ENCODE results near the gene FGD6.
"Not testable (repeated sequence)": the region's sequence is repeated elsewhere in the genome, so short reads cannot be mapped to it uniquely, and the experiment has no call there.

FGD6 gene

DNA sequence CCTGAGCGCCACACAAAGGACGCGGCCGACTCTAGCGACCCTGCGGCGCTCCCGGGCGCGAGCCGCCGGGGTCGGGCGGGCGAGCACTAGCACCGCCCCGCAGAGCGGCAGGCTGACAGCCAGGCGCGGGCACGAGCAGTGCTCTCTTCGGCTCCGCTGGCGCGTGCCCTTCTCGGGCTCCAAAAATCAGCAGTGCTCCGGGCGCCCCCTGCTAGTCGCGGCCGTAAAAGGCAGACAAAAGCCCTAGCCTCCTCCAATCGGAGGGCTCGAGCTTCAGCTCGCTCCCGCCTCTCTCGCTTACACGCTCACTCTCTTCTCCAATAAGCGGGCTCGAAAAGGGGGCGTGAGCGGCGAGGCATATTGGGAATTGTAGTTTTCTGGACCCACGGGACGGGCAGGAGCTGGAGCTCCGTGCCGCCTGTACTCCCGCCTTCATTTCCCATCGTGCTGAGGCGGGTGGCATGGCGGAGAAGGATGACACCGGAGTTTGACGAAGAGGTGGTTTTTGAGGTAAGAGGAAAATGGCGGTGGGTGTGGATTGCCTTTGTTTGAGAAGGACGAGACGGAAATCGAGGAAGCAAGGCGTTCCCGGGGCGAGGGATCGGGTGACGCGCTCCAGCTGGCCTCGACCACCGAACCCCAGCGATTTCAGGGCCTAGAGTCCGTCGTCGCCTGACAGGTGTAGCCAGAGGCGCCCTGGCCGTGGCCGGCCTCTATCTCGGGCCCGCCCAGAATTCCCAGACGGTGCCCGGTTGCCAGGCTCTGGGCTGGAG is at the start of gene FGD6, which contains the start of gene VEZT:
Gene FGD6 (minus strand): TSS at position 91 of the 773 bp plus-strand sequence. CDS start 227 bp downstream, outside the sequence.
Gene VEZT (plus strand): TSS at position 431 of the 773 bp plus-strand sequence. CDS start 44 bp downstream, at position 475.
- peak; percentile 97 for DNase-seq

DNA sequence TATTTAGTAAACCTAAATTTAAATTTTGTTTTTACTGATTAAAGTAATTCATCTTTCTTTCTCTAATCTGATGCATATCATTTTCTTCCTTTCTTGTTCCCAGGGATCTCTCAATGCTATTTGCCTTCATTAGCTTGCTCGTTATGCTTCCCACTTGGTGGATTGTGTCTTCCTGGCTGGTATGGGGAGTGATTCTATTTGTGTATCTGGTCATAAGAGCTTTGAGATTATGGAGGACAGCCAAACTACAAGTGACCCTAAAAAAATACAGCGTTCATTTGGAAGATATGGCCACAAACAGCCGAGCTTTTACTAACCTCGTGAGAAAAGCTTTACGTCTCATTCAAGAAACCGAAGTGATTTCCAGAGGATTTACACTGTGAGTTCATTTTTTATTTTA is 49.0 kb upstream of the FGD6 start:
- no peak for DNase-seq

DNA sequence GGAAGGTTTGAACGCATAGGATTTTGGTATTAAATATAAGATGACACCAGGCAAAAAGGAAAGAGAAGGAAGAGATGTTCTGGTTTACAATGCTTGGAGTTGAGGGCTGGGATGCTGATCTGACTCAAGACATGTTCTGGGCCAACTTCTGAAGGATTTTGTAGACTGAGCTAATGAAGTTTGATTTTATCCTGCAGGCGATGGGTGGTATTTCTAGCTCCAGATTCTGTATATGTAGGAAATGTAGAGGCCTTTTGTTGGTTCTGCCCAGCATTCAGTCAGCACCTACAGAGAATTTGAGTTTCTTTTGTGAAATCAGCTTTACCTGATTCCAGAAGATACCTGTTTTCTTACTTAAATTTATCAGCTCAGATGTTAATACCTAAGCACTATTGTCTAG is 48.5 kb upstream of the FGD6 start:
- DNase-seq, result no peak

DNA sequence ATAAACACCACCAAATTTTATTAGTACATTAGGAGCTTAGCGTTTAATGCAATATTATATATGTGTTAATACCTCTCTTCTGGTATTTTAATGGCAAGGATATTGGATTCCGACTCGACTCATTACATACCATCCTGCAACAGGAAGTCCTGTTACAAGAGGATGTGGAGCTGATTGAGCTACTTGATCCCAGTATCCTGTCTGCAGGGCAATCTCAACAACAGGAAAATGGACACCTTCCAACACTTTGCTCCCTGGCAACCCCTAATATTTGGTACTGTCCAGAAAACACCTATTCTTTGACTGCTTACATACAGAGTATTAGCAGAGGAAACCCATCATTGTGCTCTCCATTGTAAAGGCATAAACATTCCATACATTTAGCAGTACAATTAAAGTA is 45.5 kb upstream of the FGD6 start:
- no peak for DNase-seq

DNA sequence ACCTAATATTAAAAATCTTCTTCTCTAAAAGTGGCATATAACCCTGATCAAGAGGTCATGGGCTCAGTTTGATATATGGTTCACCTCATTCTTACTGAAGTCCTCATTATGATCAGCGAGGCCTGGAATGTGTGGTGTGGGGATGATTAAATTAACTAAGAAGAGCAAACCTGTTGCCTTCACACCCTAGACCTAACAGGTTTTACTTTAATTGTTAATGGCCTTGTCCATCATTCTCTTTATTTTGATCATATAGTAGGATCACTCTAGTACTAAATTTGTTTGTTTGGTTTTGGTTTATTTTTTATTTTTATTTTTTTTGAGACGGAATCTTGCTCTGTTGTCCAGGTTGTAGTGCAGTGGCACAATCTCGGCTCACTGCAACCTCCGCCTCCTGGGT is 43.8 kb upstream of the FGD6 start:
- DNase-seq, result no peak

DNA sequence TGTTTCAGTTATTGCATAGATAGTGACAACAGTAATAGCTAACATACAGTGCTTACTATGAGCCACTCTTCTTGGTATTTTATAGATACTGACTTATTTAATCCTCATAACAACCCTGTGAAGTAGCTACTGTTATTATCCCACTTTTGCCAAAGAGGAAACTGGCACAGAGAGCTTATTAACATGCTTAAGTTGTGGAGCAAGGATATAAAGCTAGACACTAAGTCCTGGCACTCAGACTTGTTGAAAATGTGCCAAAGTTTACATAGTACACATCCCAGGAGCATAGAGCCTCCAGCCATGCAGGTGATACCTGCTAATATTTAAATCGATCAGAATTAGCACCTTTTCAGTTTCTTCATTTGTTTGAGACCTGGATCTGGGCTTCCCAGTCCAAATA is 42.1 kb upstream of the FGD6 start:
- no peak for DNase-seq

DNA sequence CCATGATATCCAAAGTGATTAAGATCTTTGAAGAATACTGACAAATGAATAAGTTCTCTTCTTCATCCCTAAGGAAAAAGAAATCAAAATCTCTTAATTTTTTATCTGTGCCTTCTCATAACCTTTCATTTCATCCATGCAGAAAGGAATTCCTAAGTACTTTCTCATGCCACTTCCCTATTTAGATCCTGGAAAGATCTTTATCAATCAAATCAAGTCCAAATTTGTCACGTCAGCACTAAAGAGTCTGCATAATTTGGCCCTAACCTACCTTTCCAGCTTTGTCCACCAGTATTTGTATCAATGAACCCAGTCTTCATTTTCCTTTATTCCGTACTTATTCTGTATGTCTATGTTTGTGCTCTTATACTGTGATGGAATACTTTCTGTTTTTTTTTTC is 41.5 kb upstream of the FGD6 start:
- DNase-seq, result no peak

DNA sequence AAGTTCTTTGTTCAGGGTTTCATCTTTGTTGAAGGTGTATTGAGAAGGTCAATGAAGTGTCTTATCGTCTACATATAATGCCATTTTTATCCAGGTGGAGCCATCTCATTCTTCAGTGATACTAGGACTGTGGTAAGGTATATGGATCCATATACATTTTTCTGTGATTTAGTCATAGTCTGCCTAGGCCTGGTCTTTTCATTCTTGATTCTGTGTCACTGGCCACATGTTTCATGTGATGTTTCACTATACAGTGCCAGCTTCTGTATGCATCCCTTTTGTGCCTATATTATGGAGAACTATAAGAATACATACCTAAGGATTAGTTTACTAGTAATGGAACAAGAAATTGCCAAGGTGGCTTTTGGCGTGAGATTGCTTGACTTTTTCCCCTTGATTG is 40.9 kb upstream of the FGD6 start:
- DNase-seq, result no peak

DNA sequence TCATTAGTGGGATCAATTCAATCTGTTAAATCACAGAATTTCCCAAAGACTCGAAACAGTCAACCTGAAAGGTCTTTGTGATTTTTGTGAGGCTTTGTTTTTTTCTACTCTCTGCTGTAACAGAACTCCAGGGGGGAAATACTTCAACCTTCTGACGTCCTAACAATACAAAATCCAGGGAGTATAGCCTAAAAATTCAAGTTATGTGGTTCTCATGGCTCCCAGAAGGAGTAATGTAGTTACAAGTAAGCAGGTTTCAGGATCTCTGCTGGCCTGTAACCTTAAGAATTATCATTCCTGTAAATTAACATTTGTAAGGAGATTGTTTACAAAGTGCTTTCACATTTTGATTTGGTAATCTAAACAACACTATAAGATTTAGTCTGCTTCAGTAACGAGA is 40.3 kb upstream of the FGD6 start:
- no peak for DNase-seq

DNA sequence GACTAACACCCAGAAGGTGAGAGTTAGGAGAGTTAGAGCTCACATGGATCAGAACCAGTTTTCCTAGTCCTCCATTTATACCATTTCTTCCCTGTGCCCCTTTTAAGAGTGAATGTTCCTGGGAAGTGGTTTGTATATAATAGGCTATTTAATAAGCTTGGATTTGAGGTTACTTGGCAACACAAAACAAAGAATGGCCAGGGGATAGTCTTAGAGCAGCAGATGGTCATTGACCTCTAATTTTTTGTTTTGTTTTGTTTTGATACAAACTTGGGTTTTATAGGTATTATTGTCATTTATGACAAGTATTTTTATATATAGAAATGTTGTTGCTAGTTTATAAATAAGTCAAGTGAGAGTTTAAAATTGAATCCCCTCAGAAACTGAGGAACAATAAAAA is 36.1 kb upstream of the FGD6 start:
- DNase-seq, result no peak

DNA sequence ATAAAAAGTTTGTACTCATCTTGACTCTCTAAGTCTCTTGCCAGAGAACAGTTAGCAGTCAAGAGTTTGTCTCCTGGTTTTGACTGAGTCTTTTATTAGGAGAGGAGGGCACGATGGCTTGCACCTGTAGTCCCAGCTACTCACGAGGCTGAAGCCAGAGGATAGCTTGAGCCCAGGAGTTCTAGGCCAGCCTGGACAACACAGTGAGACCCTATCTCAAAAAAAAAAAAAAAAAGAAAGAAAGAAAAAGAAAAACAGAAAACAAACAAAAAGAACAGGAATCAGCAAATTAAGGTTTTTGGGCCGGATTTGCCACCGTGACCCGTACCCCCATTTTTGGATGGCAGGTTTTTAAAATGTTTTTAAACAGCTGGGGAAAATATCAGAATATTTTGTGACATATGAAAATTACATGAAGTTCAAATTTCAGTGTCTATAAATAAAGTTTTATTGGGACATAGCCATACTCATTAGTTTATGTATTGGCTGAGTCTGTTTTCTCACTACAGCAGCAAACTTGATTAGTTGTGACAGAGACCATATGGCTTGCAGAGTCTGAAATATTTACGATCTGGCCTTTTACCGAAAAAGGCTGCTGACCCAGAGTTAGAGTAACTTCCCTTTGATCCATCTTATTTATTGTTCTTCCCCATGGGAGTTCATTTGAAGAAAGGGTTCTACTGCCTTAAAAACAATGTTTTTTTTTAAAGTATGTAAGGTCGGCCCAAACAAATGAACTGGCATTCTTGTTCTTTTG is 31.5 kb upstream of the FGD6 start:
- no peak for DNase-seq

DNA sequence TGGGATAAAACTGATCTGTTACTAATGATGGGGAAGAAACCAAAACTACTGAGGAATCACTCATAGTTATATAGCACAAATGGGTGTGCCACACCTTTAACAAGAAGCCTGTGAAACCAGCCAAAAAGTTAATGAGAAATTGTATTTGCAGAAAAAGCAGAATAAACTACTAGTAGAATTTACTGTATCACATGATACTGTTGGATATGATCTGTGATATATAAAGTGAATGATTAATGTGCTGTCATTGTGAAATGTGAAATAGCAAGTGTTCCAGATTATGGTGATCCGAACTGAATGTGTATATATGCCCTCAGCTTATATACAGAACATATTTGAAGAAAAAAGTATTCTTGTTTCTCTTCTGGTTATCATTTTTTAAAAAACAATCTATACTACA is 30.8 kb upstream of the FGD6 start:
- no peak for DNase-seq

DNA sequence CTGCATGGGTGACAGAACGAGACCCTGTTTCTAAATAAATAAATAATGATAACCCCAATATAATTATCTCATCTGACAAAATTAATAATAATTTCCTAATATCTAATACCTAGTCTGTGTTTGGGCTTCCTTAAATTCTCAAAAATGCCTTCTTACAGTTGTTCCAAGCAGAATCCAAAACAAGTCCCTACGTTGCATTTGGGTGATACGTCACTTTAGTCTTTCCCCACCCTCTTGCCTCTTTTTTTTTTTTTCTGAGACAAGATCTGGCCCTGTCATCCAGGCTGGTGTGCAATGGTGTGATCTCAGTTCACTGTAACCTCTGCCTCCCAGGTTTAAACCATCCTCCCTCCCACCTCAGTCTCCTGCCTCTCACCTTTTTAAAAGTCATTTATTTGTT is 27.1 kb upstream of the FGD6 start:
- no peak for DNase-seq

DNA sequence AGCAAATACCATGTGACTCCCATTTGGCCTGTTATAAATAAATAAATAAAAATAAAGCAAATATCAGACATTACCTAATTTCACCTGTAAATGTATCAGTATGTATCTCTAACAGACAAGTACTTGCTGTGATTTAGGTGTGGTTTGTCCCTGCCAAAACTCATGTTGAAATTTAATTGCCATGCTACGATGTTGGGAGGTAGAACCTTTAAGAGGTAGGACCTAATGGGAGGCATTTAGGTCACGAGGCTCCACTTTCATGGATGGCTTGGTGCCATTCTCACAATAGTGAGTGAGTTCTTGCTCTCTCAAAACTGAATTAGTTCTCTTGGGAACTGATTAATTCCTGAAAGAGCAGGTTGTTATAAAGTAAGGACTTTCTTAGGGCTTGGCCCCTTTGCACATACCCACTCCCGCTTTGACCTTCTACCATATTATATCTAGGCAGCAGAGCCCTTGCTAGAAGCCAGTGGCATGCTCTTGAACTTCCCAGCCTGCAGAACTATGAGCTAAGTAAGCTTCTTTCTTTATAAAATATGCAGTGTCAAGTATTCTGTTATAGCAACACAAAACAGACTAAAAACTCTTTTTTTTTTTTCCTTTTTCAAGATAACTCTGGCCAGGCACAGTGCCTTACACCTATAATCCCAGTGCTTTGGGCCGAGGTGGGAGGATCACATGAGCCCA is 26.4 kb upstream of the FGD6 start:
- DNase-seq, result no peak

DNA sequence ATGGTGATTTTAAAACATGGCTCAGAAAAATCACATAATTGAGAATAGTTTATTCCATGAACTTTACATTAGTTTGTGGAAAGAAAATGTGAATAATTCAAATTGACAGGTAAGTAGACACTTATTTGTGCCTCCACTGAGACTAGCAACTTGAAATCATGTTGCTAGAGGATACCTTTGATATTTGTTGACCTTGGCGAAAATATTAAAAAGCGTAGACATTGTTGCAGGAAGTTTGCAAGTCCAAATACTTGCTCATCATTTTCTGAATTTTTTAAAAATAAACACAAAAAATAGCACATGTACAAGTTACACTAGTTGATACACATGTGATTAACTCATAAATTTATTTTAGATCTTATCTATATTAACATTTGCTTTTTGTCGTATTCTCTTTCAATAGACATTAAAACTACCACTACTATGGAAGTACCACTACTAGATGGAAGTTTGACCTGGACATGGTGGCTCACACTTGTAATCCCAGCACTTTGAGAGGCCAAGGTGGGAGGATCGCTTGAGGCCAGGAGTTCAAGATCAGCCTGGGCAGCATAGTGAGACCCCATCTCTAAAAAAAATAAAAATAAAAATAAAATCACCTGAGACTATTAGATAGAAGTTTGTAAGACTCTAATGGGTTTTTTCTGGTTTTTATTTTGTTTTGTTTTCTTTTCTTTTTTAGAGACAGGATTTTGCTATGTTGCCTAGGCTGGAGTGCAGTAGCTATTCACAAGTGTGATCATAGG is 24.7 kb upstream of the FGD6 start:
- DNase-seq, result no peak

DNA sequence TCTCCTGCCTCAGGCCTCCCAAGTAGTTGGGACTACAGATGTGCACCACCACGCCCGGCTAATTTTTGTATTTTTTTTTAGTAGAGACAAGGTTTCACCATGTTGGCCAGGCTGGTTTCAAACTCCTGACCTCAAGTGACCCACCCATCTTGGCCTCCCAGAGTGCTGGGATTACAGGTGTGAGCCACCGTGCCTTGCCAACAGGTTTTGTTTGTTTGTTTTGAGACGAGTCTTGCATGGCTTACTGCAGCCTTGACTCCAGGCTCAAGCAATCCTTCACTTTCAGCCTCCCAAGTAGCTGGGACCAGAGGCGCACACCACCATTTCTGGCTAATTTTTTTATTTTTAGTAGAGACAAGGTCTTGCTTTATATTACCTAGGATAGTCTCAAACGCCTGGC is 23.9 kb upstream of the FGD6 start:
- DNase-seq, result not testable (repeated sequence)

DNA sequence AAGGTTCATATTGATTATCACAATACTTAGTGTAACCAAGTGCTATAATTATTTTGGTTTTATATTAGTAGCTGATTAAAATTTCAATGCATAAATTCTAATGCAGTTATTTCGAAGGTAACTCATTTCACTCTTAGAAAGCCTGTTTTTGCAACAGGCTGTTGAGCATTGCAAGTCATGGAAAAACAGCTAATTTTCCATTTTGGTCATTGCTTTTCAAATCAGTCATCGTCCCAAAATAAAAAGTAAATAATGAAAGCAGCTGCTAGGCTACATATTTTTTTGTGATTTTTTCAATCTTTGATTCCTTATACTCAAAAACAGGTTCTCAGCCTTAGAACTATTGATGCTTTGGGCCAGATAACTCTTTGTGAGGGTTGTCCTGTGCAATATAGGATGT is 23.3 kb upstream of the FGD6 start:
- no peak for DNase-seq

DNA sequence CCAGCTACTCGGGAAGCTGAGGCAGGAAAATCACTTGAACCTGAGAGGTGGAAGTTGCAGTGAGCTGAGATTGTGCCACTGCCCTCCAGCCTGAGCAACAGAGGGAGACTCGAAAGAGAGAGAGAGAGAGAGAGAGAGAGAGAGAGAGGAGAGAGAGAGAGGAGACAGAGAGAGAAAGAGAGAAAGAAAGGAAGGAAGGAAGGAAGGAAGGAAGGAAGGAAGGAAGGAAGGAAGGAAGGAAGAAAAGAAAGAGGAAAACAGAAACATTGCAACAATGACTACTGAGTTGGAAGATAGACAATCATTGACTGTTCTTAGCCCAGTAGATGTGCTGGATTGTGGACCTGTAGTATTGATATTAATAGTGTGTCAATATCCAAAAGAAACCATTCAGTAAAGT is 22.6 kb upstream of the FGD6 start:
- not testable (repeated sequence) for DNase-seq

DNA sequence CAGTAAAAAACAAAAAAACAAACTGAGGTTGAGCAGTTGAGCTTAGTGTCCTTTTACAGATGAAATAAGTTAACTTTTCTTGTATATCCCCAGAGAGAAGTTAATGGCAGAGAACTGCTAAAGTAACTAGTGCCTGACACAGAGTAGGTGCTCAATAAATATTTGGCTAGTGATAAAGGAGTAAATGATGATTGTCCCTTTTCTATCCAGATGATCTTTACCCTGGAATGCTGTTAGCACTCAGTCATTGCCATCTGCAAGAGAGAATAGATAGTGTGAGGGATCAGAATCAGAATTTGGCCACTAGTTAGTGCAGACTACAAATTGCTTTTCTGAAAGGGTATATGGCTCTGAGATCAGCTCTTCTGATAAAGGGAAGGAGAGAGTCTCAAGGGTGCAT is 21.9 kb upstream of the FGD6 start:
- no peak for DNase-seq

DNA sequence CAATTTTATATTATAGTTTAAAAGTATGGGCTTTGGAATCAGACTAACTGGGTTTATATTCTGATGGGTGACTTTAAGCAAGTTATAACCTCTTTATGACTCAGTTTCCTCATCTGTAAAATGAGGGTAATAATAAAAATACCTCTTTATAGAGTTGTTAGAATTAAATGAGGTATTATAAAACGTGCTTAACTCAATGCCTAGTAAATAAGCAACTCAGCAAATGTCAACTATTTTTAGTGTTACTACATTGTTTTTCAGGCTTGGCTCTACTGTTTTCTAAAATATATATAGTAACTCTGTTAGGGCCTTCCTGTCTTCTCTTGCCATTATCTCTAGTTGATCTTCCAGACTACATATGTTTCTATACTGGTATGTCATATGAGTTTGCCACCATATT is 20.9 kb upstream of the FGD6 start:
- no peak for DNase-seq

DNA sequence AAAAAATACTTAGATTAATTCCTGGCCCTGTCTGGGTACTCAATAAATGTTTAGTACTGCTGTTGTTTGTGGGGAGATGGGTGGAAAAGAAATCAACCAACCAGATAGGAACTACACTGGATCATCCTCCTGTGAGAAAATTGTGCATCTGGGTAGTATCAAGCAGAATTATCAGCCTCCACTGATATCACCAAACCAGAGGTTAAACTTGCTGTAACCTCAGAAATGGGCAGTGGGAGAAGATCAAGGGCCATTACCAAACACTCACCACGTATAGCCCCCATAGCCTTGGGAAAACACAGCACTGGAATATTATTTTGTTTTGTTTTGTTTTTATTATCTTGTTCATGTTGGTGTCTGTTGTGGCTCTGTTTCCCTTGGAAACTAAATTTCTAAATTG is 20.0 kb upstream of the FGD6 start:
- DNase-seq, result no peak

DNA sequence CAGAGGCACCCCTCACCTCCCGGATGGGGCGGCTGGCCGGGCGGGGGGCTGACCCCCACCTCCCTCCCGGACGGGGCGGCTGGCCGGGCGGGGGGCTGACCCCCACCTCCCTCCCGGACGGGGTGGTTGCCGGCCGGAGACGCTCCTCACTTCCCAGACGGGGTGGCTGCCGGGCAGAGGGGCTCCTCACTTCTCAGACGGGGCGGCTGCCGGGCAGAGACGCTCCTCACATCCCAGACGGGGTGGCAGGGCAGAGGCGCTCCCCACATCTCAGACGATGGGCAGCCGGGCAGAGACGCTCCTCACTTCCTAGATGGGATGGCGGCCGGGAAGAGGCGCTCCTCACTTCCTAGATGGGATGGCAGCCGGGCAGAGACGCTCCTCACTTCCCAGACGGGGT is 18.4 kb upstream of the FGD6 start:
- DNase-seq, result not testable (repeated sequence)

DNA sequence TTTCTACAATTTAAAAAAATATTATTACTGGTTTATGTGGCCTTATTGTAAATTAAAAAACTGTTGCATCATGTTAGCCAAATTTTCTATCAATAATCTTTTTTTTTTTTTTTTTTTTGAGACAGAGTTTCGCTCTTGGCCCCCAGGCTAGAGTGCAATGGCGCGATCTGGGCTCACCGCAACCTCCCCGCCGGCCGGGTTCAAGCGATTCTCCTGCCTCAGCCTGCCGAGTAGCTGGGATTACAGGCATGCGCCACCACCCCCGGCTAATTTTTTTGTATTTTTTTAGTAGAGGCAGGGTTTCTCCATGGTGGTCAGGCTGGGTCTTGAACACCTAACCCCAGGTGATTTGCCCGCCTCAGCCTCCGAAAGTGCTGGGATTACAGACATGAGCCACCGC is 16.9 kb upstream of the FGD6 start:
- not testable (repeated sequence) for DNase-seq
